Gastroesophageal sphincter (tissue), 4 donors: ENCODE measurements around the gene ANKS1B. TPM values are rescaled to one million over a fixed set of nuclear protein-coding genes. Genes with fewer than 3 reads are reported as not detected.
"Not testable (repeated sequence)": the region's sequence is repeated elsewhere in the genome, so short reads cannot be mapped to it uniquely, and the experiment has no call there.

Experiments
- ATAC-seq: fragments of 150-250 bp; one replicate; pipeline ENCODE4 v1.9.1; 2016; ENCODE audit warnings: mild to moderate bottlenecking, moderate library complexity
- H3K27ac ChIP-seq, 4 donors: fragments of 200-600 bp; sonication (generic) in 3 of 4; 1 replicate in 3 of 4; 2 replicates in 1 of 4; pipeline ENCODE4 v1.5.1; 2016 to 2019
- H3K27me3 ChIP-seq: fragments of 200-600 bp; sonication (generic); one replicate; pipeline ENCODE4 v1.5.1; 2019
- H3K36me3 ChIP-seq, 2 donors: fragments of 200-600 bp; sonication (generic); one replicate each; pipeline ENCODE4 v1.5.1; 2019; ENCODE audit warnings: control low read depth in 1 of 2
- H3K4me1 ChIP-seq, 3 donors: fragments of 200-600 bp; sonication (generic); 1 replicate in 2 of 3; 2 replicates in 1 of 3; pipeline ENCODE4 v1.5.1; 2016 to 2019; ENCODE audit warnings: control low read depth in 2 of 3
- H3K4me3 ChIP-seq, 2 donors: fragments of 200-600 bp; sonication (generic); one replicate each; pipeline ENCODE4 v1.5.1; 2019; ENCODE audit warnings: mild to moderate bottlenecking in 1 of 2, moderate library complexity in 1 of 2
- H3K9me3 ChIP-seq, 3 donors: fragments of 200-600 bp; sonication (generic); one replicate each; pipeline ENCODE4 v1.5.1; 2017 to 2019; ENCODE audit warnings: control low read depth in 2 of 3
- EP300 ChIP-seq: sonication (generic); formaldehyde crosslinking; IDR thresholded peaks from one replicate; pipeline ENCODE4 v1.6.1; 2017; ENCODE audit warnings: antibody characterized with exemption, mild to moderate bottlenecking
- POLR2A ChIP-seq, 2 donors: fragments of 450-650 bp; IDR thresholded peaks; one replicate each; pipeline ENCODE4 v1.6.1; 2017; ENCODE audit warnings: antibody characterized with exemption in 2 of 2, mild to moderate bottlenecking in 2 of 2, moderate library complexity in 1 of 2
- POLR2AphosphoS5 ChIP-seq: sonication (generic); formaldehyde crosslinking; IDR thresholded peaks from one replicate; pipeline ENCODE4 v1.6.1; 2017; ENCODE audit warnings: antibody characterized with exemption
- WGBS, 2 donors: methylation state at CpG; one replicate each; pipeline ENCODE4 v1.1.5; 2018; ENCODE audit warnings: low coverage in 1 of 2; 5-methylcytosine and 5-hydroxymethylcytosine counted together
- total RNA-seq, 4 donors: library from RNA; depleted of rRNA; stranded (reverse); fragments of >200 nt; gene quantifications; one replicate each; pipeline ENCODE4 v1.1.0, GENCODE V29; 2016
- TF ChIP-seq, protein P1 (sequence below), 4 experiments: fragments of 200-600 bp in 2 of 4; fragments of 450-650 bp in 2 of 4; sonication (generic) in 1 of 4; IDR thresholded peaks; one replicate each; pipeline ENCODE4 v1.5.1; 2017 to 2019; ENCODE audit warnings: antibody characterized with exemption in 4 of 4, mild to moderate bottlenecking in 2 of 4, moderate library complexity in 2 of 4

The ANKS1B gene
- total RNA-seq, 4 donors from 2014 or later: 9.9 to 31.1 (median 21.4) TPM

- ATAC-seq: no peak
- H3K4me3 ChIP-seq: no peak overlapping the region
- H3K36me3 ChIP-seq: no peaks in the 10 kb centered on the region
- TF ChIP-seq, protein P1, sequence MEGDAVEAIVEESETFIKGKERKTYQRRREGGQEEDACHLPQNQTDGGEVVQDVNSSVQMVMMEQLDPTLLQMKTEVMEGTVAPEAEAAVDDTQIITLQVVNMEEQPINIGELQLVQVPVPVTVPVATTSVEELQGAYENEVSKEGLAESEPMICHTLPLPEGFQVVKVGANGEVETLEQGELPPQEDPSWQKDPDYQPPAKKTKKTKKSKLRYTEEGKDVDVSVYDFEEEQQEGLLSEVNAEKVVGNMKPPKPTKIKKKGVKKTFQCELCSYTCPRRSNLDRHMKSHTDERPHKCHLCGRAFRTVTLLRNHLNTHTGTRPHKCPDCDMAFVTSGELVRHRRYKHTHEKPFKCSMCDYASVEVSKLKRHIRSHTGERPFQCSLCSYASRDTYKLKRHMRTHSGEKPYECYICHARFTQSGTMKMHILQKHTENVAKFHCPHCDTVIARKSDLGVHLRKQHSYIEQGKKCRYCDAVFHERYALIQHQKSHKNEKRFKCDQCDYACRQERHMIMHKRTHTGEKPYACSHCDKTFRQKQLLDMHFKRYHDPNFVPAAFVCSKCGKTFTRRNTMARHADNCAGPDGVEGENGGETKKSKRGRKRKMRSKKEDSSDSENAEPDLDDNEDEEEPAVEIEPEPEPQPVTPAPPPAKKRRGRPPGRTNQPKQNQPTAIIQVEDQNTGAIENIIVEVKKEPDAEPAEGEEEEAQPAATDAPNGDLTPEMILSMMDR (IDR thresholded peaks at IDR 0.05): no peak
- TF ChIP-seq POLR2A (IDR thresholded peaks at IDR 0.05): no peak
- no peak for TF ChIP-seq EP300
- TF ChIP-seq POLR2AphosphoS5: no peak
- H3K4me1 ChIP-seq: no peaks in the 10 kb centered on the region
- H3K9me3 ChIP-seq: no peaks in the 10 kb centered on the region
- no peaks in the 10 kb centered on the region for H3K27me3 ChIP-seq
- no peak overlapping the region for H3K27ac ChIP-seq
These were observed 948.2 kb downstream of the ANKS1B start for GRCh38 chr12:99036566-99036965.

GRCh38 chr12:99035803-99036202 lies 948.9 kb downstream of the ANKS1B start:
- TF ChIP-seq, protein P1 (IDR thresholded peaks at IDR 0.05): no peak
- no peak for TF ChIP-seq POLR2A (IDR thresholded peaks at IDR 0.05)
- TF ChIP-seq POLR2AphosphoS5: no peak
- WGBS, 2 donors: 31 to 51% methylated on average over 3 to 4 of the region's 5 CpGs
- Histone ChIP-seq H3K4me1 (no peaks in the 10 kb centered on the region), H3K27me3 (no peaks in the 10 kb centered on the region), H3K27ac (no peak overlapping the region), H3K4me3 (no peak overlapping the region), H3K9me3 (no peaks in the 10 kb centered on the region), H3K36me3 (no peaks in the 10 kb centered on the region)
- no peak for ATAC-seq

GRCh38 chr12:99034201-99034600 lies 950.5 kb downstream of the ANKS1B start:
- H3K27ac ChIP-seq, H3K9me3 ChIP-seq, ATAC-seq, H3K4me3 ChIP-seq, H3K27me3 ChIP-seq, H3K36me3 ChIP-seq, H3K4me1 ChIP-seq: not testable (repeated sequence)
- 96 to 100% methylated on average over 2 to 4 of the region's 4 CpGs for WGBS, 2 donors

GRCh38 chr12:99029511-99030271 lies 955.0 kb downstream of the ANKS1B start:
- 57 to 72% methylated on average over 3 of the region's 5 CpGs for WGBS, 2 donors

DNA sequence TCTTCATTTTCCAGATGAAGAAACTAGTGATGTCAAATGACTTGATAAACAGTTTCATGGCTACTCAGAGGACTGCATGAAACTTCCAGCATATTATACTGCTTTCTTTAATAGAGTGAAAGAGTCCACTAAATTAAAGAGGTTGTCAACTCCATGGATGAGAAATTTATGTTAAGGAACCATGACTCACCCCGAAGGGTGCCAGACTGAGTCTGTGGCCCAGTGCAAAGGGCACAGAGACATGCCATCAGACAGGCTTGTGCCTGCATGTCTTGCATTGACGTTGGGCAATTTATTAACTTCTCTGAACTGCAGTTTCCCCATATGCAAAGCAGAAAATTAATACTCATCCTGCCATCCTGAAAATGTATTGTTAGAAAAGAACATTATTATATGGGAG lies 957.3 kb downstream of the ANKS1B start:
- H3K27ac ChIP-seq: no peak overlapping the region
- no peaks in the 10 kb centered on the region for H3K9me3 ChIP-seq
- WGBS, 2 donors: 53 to 54% methylated on average over 2 of the region's 2 CpGs
- TF ChIP-seq EP300: no peak
- no peak for TF ChIP-seq POLR2AphosphoS5
- TF ChIP-seq, protein P1 (IDR thresholded peaks at IDR 0.05): no peak
- TF ChIP-seq POLR2A (IDR thresholded peaks at IDR 0.05): no peak
- no peaks in the 10 kb centered on the region for H3K27me3 ChIP-seq
- no peak for ATAC-seq
- H3K36me3 ChIP-seq: no peaks in the 10 kb centered on the region
- no peaks in the 10 kb centered on the region for H3K4me1 ChIP-seq
- H3K4me3 ChIP-seq: no peak overlapping the region

More at GRCh38 chr12:99029511-99030271, 955.0 kb downstream of the ANKS1B start:
- no peaks in the 10 kb centered on the region for H3K27me3 ChIP-seq
- H3K9me3 ChIP-seq: no peaks in the 10 kb centered on the region
- no peak for ATAC-seq
- TF ChIP-seq EP300: no peak
- TF ChIP-seq, protein P1 (IDR thresholded peaks at IDR 0.05): no peak
- TF ChIP-seq POLR2A (IDR thresholded peaks at IDR 0.05): no peak
- no peak for TF ChIP-seq POLR2AphosphoS5
- no peak overlapping the region for H3K4me3 ChIP-seq
- H3K27ac ChIP-seq: no peak overlapping the region
- no peaks in the 10 kb centered on the region for H3K4me1 ChIP-seq
- no peaks in the 10 kb centered on the region for H3K36me3 ChIP-seq
